Esophagus (tissue), 2 donors: Measurements from ENCODE around the gene AMBRA1. TPM values are rescaled to one million over a fixed set of nuclear protein-coding genes. Genes with fewer than 3 reads are reported as not detected.

Experiments used
- H3K27ac ChIP-seq, 2 donors: one replicate each; pipeline ENCODE4 v1.5.1; 2013; ENCODE audit warnings: low read depth in 2 of 2, mild to moderate bottlenecking in 2 of 2, inconsistent platforms in 1 of 2, low read length in 1 of 2, moderate library complexity in 1 of 2
- H3K27me3 ChIP-seq, 2 donors: one replicate each; pipeline ENCODE4 v1.6.1; 2013; ENCODE audit warnings: low read length in 2 of 2, control low read depth in 1 of 2, mild to moderate bottlenecking in 1 of 2; ENCODE audit not compliant: insufficient read depth in 2 of 2, control insufficient read depth in 1 of 2
- H3K36me3 ChIP-seq, 2 donors: one replicate each; pipeline ENCODE4 v1.6.1; 2013; ENCODE audit warnings: low read length in 1 of 2; ENCODE audit not compliant: control insufficient read depth in 2 of 2, insufficient read depth in 2 of 2
- H3K4me1 ChIP-seq, 2 donors: one replicate each; pipeline ENCODE4 v1.6.1; 2013; ENCODE audit warnings: low read length in 1 of 2; ENCODE audit not compliant: control insufficient read depth in 2 of 2, insufficient read depth in 2 of 2
- H3K4me3 ChIP-seq, 2 donors: one replicate each; pipeline ENCODE4 v1.5.1; 2013; ENCODE audit warnings: low read length in 2 of 2, mild to moderate bottlenecking in 2 of 2, low read depth in 1 of 2, moderate library complexity in 1 of 2
- H3K9me3 ChIP-seq, 2 donors: one replicate each; pipeline ENCODE4 v1.6.1; 2013; ENCODE audit warnings: mild to moderate bottlenecking in 2 of 2, low read depth in 1 of 2, low read length in 1 of 2, moderate library complexity in 1 of 2; ENCODE audit not compliant: control insufficient read depth in 2 of 2, insufficient read depth in 1 of 2
- WGBS, 2 donors: extraction: QIAGEN DNeasy Blood & Tissue Kit; methylation state at CpG; one replicate each; pipeline ENCODE4 v1.1.7; 2013; 5-methylcytosine and 5-hydroxymethylcytosine counted together
- polyA plus RNA-seq, 2 donors: library from polyadenylated mRNA; stranded (reverse); fragments of 200-250 nt; gene quantifications; one replicate each; pipeline ENCODE4 v1.2.3, GENCODE V29; 2013
- donor health status: healthy with polysubstance abuse.
- donor health status: Bipolar disorder and iron deficiency.

AMBRA1 gene
- polyA plus RNA-seq, 2 donors = 9.0 to 11.2 TPM

DNA sequence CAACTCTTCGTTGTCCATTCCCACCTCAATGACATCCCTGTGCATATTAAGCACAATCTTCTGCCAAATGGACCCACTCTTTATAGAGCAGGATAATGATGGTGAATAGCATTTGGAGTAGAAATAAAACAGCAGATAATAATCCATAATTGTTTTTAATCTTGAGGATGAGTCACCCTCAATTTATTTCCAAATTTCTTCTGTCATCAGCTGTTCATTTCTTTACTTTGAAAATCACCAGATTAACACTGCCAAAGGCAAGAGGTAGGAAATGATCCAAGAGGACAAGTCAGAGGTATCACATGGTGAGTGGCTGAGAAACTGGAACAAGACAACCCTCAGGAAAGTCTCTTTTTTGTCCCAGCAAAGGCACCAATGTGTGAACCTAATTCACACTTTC lies 7.3 kb upstream of the AMBRA1 start:
- Histone ChIP-seq H3K4me1 (no peaks in the 10 kb centered on the region), H3K9me3 (no peaks in the 10 kb centered on the region), H3K36me3 (no peaks in the 10 kb centered on the region), H3K4me3 (no peak overlapping the region), H3K27me3 (no peaks in the 10 kb centered on the region), H3K27ac (no peak overlapping the region)
- WGBS, 2 donors = 49 to 55% methylated on average over 1 of the region's 1 CpG

DNA sequence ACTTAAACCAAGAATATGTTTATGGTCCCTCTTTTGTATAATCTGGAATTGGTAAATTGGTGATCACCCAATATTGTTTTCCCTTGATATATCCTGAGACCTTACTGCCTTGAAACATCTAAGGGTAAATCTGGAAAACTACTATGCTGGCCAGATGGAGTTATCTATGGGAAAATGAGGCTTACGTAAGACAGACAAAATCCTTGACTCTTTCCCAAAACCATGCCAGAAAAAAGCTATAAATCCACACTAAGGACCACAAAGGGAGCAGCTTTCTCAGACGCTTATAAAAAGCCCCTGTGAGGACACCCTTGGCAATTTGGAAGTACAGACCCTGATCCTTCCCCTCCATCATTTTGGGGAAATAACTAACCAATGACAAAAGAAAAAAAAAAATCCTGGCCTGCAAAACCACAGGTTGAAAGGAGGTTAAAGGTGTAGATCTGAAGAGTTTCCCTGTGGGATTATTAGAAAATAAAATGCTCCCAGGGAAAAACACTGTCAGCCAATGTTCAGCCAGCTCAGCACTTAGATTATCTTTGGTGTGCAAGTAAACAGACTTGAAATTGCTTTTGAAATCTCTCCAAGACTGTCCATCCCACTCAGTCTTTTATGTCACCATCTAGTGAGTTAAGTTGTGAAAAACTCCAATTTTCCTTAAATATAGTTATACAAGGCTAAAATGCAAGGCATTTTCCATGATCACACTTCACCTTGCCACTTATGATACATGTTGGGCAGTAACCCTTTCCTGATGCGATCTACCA lies 6.6 kb upstream of the AMBRA1 start:
- 88% methylated on average over 3 of the region's 3 CpGs for WGBS, 2 donors
- no peak overlapping the region for H3K4me3 ChIP-seq
- H3K27ac ChIP-seq = no peak overlapping the region
- no peaks in the 10 kb centered on the region for H3K36me3 ChIP-seq
- no peaks in the 10 kb centered on the region for H3K4me1 ChIP-seq
- no peaks in the 10 kb centered on the region for H3K27me3 ChIP-seq
- H3K9me3 ChIP-seq = no peaks in the 10 kb centered on the region

DNA sequence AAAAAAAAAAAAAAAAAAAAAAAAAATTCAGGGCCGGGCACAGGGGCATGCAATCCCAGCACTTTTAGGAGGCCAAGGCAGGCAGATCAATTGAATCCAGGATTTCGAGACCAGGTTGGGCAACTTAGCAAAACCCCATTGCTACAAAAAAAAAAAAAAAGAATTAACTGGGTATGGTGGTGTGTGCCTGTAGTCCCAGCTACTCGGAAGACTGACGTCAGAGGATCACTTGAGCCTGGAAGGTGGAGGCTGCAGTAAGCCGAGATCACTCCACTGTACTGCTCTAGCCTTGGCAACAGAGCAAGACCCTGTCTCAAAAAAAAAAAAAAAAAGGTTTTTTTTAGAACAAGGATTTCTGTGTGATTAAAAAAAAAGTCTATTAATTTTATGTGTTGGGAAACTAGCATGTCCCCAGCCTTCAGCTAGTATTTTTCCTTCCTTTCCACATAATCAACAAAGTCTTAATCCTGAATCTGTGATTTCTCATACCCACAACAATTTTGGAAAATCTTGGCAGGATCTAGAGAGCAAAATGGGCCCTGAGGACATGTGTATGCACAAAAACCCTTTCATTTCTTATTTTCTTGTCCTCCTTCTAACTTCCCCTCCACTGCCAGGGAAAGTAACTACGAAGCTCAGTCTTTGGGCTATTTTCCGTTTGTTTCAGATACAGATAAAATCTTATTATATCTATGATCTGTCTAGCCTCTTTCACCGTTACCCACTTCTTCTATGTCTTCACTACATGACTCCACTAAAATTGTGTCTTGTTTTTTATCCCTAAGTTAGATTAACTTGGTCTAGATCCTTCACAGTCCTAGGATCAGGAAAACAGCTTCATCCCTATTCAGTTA lies 5.7 kb upstream of the AMBRA1 start:
- Histone ChIP-seq H3K27ac (no peak overlapping the region), H3K27me3 (no peaks in the 10 kb centered on the region), H3K4me1 (no peaks in the 10 kb centered on the region), H3K9me3 (no peaks in the 10 kb centered on the region), H3K4me3 (no peak overlapping the region), H3K36me3 (no peaks in the 10 kb centered on the region)
- 82 to 85% methylated on average over 8 of the region's 8 CpGs for WGBS, 2 donors

DNA sequence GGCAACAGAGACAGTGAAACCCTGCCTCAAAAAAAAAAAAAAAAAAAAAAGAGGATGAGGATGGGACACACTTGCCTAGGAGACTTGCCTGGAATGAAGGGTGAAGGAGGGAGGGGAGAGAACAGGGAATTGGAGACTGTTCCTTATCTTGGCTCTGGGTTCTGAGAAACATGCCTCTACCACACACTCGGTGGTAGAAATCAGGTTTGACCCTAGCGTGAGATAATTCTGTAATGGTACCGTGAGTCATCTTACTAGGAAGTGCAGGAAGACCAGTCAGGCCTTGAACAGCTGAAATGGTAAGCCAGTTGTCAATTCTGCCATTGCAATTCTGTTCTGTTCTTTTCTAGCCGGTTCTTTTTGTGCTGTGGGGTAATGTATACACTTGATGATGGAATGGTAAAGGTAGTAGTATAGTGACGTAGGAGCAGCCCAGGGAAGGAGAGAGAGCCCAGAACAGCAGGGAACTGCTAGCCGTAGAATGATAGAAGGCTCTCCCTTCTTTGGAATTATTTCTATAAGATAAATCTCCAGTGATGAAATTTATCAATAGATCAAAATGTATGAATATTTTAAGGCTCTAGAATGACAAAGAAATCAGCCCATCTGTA lies 3.9 kb upstream of the AMBRA1 start:
- Histone ChIP-seq H3K27me3 (no peaks in the 10 kb centered on the region), H3K4me3 (no peak overlapping the region), H3K27ac (no peak overlapping the region), H3K9me3 (no peaks in the 10 kb centered on the region), H3K4me1 (no peaks in the 10 kb centered on the region), H3K36me3 (no peaks in the 10 kb centered on the region)
- 69 to 76% methylated on average over 6 of the region's 6 CpGs for WGBS, 2 donors

DNA sequence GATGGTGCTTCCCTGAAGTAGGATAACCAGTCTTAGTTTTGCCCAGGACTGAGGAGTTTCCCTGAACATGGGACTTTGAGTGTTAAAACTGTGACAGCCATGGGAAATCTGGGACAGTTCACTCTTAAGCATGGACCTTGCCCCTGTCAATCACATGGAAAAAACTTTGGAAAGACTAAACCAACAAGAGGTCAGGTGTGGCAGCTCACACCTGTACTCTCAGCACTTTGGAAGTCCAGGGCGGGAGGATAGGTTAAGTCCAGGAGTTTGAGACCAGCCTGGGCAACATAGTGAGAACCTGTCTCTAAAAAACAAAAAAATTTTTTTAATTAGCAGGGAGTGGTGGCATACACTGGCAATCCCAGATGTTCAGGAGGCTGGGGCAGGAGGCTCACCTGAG lies 3.3 kb upstream of the AMBRA1 start:
- Histone ChIP-seq H3K4me3 (no peak overlapping the region), H3K36me3 (no peaks in the 10 kb centered on the region), H3K27me3 (no peaks in the 10 kb centered on the region), H3K9me3 (no peaks in the 10 kb centered on the region), H3K4me1 (peaks cover 0 to 4% of the 10 kb centered on the region in 2 donors), H3K27ac (no peak overlapping the region)
- 87 to 96% methylated on average over 1 of the region's 1 CpG for WGBS, 2 donors

DNA sequence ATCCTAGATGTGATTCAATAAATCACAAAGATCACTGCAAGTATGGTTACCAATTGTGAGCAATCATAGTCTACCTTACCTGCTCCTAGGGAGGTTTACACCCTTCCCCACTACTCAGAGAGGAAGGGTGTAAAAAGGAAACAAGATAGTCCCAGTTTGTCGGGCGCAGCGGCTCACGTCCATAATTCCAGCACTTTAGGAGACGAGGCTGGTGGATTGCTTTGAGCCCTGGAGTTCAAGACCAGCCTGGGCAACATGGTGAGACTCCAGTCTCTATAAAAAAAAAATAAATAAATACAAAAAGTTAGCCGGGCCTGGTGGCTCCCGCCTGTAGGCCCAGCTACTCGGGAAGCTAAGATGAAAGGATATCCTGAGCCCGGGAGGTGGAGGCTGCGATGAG lies 962 bp upstream of the AMBRA1 start:
- peaks cover 0 to 6% of the 10 kb centered on the region in 2 donors for H3K4me1 ChIP-seq
- H3K36me3 ChIP-seq = no peaks in the 10 kb centered on the region
- no peak overlapping the region for H3K4me3 ChIP-seq
- WGBS, 2 donors = 92 to 95% methylated on average over 10 of the region's 10 CpGs
- no peaks in the 10 kb centered on the region for H3K9me3 ChIP-seq
- H3K27ac ChIP-seq = no peak overlapping the region
- no peaks in the 10 kb centered on the region for H3K27me3 ChIP-seq

DNA sequence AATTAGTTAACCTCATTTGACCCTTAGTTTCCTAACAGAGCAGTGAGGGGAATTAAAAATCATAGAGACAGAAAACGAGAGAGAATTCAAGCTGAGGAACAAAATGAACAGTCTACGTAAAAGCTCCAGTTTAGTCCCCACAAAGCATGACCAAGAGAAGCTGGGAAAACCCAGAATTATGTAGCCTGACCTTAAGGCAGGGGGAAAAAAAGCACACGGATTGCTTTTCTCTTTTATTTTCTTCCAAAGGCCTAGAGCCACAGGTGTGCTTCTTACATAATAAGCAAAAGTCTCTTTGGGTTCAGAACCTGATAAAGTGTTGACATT lies 514 bp upstream of the AMBRA1 start:
- H3K27ac ChIP-seq = peak overlapping the region in 1 of 2 donors; percentile 79
- peaks cover 0 to 6% of the 10 kb centered on the region in 2 donors for H3K4me1 ChIP-seq
- no peaks in the 10 kb centered on the region for H3K9me3 ChIP-seq
- 35 to 37% methylated on average over 3 of the region's 3 CpGs for WGBS, 2 donors
- peak overlapping the region in 1 of 2 donors; percentile 95 for H3K4me3 ChIP-seq
- H3K36me3 ChIP-seq = no peaks in the 10 kb centered on the region
- no peaks in the 10 kb centered on the region for H3K27me3 ChIP-seq

DNA sequence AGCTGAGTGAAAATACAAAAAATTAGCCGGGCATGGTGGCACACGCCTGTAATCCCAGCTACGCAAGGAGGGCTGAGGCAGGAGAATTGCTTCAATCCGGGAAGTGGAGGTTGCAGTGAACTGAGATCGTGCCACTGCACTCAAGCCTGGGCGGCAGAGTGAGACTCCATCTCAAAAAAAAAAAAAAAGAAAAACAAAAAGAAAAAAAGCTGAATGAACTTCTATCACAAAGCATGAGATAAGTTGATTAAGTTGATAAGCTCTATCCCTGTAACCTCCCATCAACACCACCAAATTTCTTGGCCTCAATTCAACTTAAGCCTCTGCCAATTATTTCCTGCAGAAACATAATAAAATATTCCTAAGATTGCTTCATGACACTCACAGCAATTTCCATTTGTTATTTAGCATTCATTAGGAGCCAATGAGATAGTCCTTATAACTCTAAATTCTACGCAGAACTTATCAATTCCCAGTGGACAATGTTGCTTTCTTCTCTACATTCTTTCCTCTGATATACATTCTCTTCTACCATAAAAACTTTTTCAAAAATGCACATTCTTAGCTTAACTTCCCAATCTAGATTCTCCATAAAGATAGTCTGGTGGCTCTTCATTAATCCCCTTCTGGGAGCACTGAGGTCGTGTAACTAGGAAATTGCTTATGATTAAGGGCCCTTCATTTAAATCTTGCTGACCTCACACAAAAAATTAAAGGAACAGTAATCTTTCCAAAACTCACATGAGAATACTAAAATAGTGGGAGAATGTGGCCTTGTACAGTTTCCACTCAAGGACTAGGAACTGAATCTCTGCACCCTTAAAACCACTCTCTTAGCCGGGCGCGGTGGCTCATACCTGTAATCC lies 2.9 kb downstream of the AMBRA1 start:
- Histone ChIP-seq H3K4me1 (peaks cover 0 to 6% of the 10 kb centered on the region in 2 donors), H3K4me3 (no peak overlapping the region), H3K36me3 (no peaks in the 10 kb centered on the region), H3K9me3 (no peaks in the 10 kb centered on the region), H3K27me3 (no peaks in the 10 kb centered on the region), H3K27ac (peak overlapping the region in 1 of 2 donors; percentile 37)
- WGBS, 2 donors = 46 to 58% methylated on average over 11 of the region's 11 CpGs

DNA sequence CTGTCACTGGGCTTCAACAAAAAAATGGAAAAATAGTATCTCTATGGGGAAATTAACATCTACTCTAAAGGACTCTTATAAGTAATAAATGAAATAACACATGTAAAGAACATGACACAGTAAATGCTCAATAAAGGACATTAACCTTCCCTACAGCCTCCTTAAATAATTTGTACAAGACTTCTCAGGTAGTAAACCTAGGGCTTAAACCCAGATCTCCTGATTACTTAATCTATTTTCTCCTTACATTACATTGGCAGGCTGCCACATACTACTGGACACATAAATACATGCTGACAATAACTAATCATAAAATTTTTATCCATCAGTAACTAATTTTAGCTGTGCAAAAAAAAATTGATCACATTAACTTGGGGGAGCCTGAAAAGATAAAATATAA lies 4.9 kb downstream of the AMBRA1 start:
- no peaks in the 10 kb centered on the region for H3K27me3 ChIP-seq
- no peaks in the 10 kb centered on the region for H3K9me3 ChIP-seq
- no peak overlapping the region for H3K4me3 ChIP-seq
- H3K4me1 ChIP-seq = peaks cover 0 to 6% of the 10 kb centered on the region in 2 donors
- H3K27ac ChIP-seq = no peak overlapping the region
- no peaks in the 10 kb centered on the region for H3K36me3 ChIP-seq
